ENCODE results near the gene C2orf78.

The C2orf78 gene

DNA sequence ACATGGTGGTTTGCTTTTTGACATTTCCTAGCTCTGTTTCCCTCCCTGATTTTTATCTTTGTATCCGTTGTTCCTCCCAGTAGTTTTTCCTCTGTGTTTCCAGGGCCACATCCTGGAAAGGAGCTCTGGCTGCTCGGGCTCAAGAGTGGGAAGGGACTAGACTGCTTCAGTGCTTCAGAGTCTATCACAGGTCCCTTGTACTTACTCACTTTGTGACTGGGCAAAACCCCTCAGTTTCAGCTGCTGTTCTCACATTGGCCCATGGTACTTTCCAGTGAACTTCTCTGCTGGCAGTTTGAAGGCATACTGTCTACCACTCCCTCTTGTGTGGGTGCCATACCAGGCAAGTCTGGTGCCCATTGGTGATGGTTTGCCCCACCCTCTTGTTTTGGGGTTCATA is 37.2 kb downstream of the C2orf78 start:
- CTCF ChIA-PET: interaction anchor here (0.7 to 9.5 kb wide), 8 partner anchors 10 to 514 kb away, joined by 3 to 221 read pairs (median 4); partner anchors contain the start of gene BOLA3
- no peak for DNase-seq (ENCODE audit: low read depth, low spot score)
- H3K4me3 ChIP-seq (ENCODE audit: low read depth, low read length): no peak overlapping the region
- no peak for TF ChIP-seq CTCF (IDR thresholded peaks at IDR 0.05; ENCODE audit: insufficient read depth, low read length, missing control alignments)
- POLR2A ChIA-PET: no interaction called here

DNA sequence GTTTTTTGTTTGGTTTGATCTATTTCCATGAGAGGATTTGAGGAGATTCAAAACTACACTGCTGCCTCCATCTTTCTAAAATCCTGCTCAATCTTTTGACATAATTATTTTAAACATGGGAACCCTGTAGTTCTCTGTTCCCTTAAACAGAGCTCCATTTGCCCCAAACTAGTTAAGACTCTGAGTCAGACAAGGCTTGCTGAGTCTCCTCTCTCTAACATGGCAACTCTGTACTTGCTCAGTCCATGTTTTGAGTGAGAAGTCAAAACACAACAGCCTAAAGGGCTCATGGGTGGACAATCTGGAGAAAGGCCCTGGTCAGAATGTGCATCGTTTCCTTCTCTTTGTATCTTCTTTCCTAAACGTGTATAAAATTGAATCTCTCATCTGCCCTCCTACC is 37.7 kb downstream of the C2orf78 start:
- POLR2A ChIA-PET: no interaction called here
- TF ChIP-seq CTCF (IDR thresholded peaks at IDR 0.05; ENCODE audit: insufficient read depth, low read length, missing control alignments): no peak

GRCh38 chr2:73822276-73822675 is 38.3 kb downstream of the C2orf78 start:
- ChIA-PET CTCF (interaction anchor here (0.6 to 9.5 kb wide), 8 partner anchors 10 to 514 kb away, joined by 3 to 221 read pairs (median 26); partner anchors contain the start of gene BOLA3), POLR2A (no interaction called here)
- no peak overlapping the region for H3K4me3 ChIP-seq (ENCODE audit: low read depth, low read length)
- no peak for TF ChIP-seq CTCF (IDR thresholded peaks at IDR 0.05; ENCODE audit: insufficient read depth, low read length, missing control alignments)
- DNase-seq (ENCODE audit: low read depth, low spot score): no peak

More for the DNA sequence above, 37.7 kb downstream of the C2orf78 start:
- no peak overlapping the region for H3K4me3 ChIP-seq (ENCODE audit: low read depth, low read length)
- DNase-seq (ENCODE audit: low read depth, low spot score): no peak
- CTCF ChIA-PET: interaction anchor here (0.6 to 9.5 kb wide), 10 partner anchors 10 to 513 kb away, joined by 3 to 221 read pairs (median 4); partner anchors contain the start of gene BOLA3

- ChIA-PET CTCF (interaction anchor here (0.8 to 9.5 kb wide), 10 partner anchors 11 to 513 kb away, joined by 3 to 221 read pairs (median 21); partner anchors contain the start of gene BOLA3), POLR2A (no interaction called here)
- DNase-seq (ENCODE audit: low read depth, low spot score): no peak
- TF ChIP-seq CTCF (IDR thresholded peaks at IDR 0.05; ENCODE audit: insufficient read depth, low read length, missing control alignments): no peak
- no peak overlapping the region for H3K4me3 ChIP-seq (ENCODE audit: low read depth, low read length)
These were observed 39.0 kb downstream of the C2orf78 start for GRCh38 chr2:73822991-73823390.

- H3K4me3 ChIP-seq (ENCODE audit: low read depth, low read length): no peak overlapping the region
- POLR2A ChIA-PET: no interaction called here
These were observed 39.4 kb downstream of the C2orf78 start for GRCh38 chr2:73823416-73823815.

More at GRCh38 chr2:73823416-73823815, 39.4 kb downstream of the C2orf78 start:
- no peak for TF ChIP-seq CTCF (IDR thresholded peaks at IDR 0.05; ENCODE audit: insufficient read depth, low read length, missing control alignments)
- CTCF ChIA-PET: interaction anchor here (0.8 to 9.5 kb wide), 38 partner anchors 11 to 577 kb away, joined by 3 to 221 read pairs (median 4); partner anchors contain the start of genes BOLA3 and MTHFD2
- DNase-seq (ENCODE audit: low read depth, low spot score): no peak

All from AG04449 (cell line).